DMS153 treated with DMSO at 0.1 percent for 48 hours (cell line): ENCODE measurements around the gene UGT1A4.
"Not testable (repeated sequence)": the region's sequence is repeated elsewhere in the genome, so short reads cannot be mapped to it uniquely, and the experiment has no call there.

Experiments used
- DNase-seq: peaks from one replicate; lab custom pipeline; 2025; ENCODE audit not compliant: unreplicated experiment; lab: John Stamatoyannopoulos, UW

The UGT1A4 gene

GRCh38 chr2:233746475-233747282, 28.1 kb downstream of the UGT1A4 start:
- no peak for DNase-seq

GRCh38 chr2:233747283-233747544, 28.7 kb downstream of the UGT1A4 start:
- DNase-seq: no peak

- not testable (repeated sequence) for DNase-seq
These were observed 32.2 kb downstream of the UGT1A4 start for GRCh38 chr2:233750689-233751088.

GRCh38 chr2:233751212-233752009, 32.9 kb downstream of the UGT1A4 start:
- not testable (repeated sequence) for DNase-seq

GRCh38 chr2:233754872-233755611, 36.5 kb downstream of the UGT1A4 start:
- DNase-seq: no peak

GRCh38 chr2:233756429-233757081, 38.0 kb downstream of the UGT1A4 start:
- DNase-seq: no peak

- DNase-seq: no peak
These were observed 39.6 kb downstream of the UGT1A4 start for GRCh38 chr2:233758141-233758540.

- DNase-seq: no peak
These were observed 40.3 kb downstream of the UGT1A4 start for GRCh38 chr2:233758849-233759248.

- no peak for DNase-seq
These were observed 41.5 kb downstream of the UGT1A4 start, which contains the start of gene UGT1A1 for GRCh38 chr2:233760043-233760442. Gene UGT1A1 (plus strand): TSS chr2:233760270. CDS start chr2:233760288, 18 bp downstream.

GRCh38 chr2:233761040-233761769, 42.7 kb downstream of the UGT1A4 start:
- DNase-seq: no peak

GRCh38 chr2:233764264-233764663, 45.7 kb downstream of the UGT1A4 start:
- DNase-seq: no peak

- no peak for DNase-seq
These were observed 46.2 kb downstream of the UGT1A4 start for GRCh38 chr2:233764761-233765160.

- DNase-seq: no peak
These were observed 47.9 kb downstream of the UGT1A4 start for GRCh38 chr2:233766416-233766815.

GRCh38 chr2:233768076-233768475, 49.5 kb downstream of the UGT1A4 start:
- DNase-seq: no peak

GRCh38 chr2:233769260-233769659, 50.7 kb downstream of the UGT1A4 start:
- DNase-seq: no peak

GRCh38 chr2:233772153-233772552, 53.6 kb downstream of the UGT1A4 start:
- DNase-seq: no peak

GRCh38 chr2:233772583-233772982, 54.0 kb downstream of the UGT1A4 start:
- DNase-seq: no peak

GRCh38 chr2:233773854-233774253, 55.3 kb downstream of the UGT1A4 start:
- DNase-seq: no peak

GRCh38 chr2:233775414-233775813, 56.9 kb downstream of the UGT1A4 start:
- DNase-seq: no peak

- DNase-seq: no peak
These were observed 59.5 kb downstream of the UGT1A4 start, which contains the start of gene MROH2A for GRCh38 chr2:233778030-233778429. Gene MROH2A (plus strand): TSS chr2:233778330. CDS start chr2:233779359, 1,029 bp downstream.
